ENCODE results near the gene HOXD9.

The HOXD9 gene

GRCh38 chr2:176111846-176112374 is 10.6 kb upstream of the HOXD9 start:
- no peak for DNase-seq

DNA sequence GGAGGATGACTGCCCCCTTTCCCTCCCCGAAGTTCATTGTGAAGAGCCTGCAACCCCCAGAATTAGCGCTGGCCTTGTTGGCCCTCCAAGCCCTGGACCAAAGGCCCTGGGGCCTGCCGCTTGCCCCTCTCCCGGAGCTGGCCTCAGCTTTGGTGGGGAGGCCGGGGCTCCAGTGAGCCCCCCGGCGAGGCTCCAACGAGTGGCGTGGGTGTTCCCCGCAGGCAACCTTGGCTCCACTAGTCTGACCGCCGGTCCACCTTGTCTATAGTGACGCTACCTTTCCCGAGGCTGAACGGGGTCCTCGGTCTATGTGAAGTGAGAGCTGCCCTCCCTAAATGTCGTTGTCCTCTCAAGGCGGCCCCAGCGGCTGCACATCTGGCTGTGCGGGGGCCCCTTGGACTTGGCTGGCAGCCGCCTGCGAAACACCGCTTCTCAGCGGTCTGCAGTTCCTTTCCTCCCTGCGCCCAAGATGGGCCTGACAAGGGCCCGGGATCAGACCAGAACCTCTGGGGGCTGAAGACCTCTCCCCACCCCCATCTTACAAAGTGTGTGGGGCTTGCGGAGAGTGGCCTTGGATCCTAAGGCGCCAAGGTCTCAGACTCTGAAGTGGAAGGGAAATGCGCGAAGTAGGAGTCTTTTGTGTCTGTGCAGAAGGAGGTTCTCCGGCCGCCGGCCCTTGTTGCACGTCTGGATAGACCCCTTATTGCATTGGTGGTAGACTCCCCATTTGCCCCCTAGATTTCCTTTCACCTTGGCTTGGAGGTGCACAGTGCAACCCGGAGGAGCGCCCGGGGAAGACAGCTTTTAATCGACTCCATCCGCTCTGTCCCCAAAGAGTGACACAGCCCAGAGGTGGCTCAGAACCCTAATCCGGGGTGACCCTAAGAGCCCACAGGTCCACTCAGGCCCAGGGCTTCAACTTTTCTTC is 9.9 kb upstream of the HOXD9 start:
- DNase-seq = no peak

GRCh38 chr2:176114120-176114929 is 8.2 kb upstream of the HOXD9 start:
- DNase-seq = no peak

DNA sequence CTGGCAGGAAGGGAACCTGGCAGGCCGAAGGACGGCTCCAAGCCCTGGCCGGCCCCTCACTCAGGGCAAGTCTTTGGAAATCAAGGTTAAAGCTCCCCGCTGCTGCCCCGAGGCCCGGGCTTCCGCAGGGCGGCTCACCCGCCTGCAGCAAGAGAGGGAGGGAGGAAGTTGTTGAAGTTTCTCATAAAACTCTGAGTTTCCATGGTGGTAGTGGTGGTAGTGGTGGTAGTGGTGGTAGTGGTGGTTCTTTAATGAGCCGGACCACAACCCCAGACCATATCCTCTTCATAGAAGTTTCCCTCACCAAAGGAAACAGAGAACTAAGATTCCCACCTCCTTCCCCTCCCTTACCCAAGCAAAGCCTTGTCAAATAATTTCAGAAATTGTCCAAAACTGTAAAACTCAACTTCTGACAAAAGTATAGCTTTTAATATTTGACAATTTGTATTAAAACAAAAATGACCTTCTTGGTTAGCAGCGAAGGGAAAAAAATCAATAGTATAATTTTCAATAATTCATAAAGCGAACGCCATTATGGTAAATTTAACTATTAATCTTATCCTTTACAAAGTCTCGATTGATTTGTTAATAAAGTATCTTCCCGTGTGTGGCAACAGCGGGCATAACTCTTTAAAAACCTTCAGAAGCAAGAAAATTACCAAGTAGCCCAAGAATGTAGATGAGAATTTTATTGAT is 7.4 kb upstream of the HOXD9 start:
- no peak for DNase-seq

GRCh38 chr2:176115883-176116813 is 6.4 kb upstream of the HOXD9 start, which contains the start of gene HOXD10:
HOXD10 (plus strand) TSS chr2:176116778; CDS start chr2:176116834, 56 bp downstream.
- DNase-seq = no peak

DNA sequence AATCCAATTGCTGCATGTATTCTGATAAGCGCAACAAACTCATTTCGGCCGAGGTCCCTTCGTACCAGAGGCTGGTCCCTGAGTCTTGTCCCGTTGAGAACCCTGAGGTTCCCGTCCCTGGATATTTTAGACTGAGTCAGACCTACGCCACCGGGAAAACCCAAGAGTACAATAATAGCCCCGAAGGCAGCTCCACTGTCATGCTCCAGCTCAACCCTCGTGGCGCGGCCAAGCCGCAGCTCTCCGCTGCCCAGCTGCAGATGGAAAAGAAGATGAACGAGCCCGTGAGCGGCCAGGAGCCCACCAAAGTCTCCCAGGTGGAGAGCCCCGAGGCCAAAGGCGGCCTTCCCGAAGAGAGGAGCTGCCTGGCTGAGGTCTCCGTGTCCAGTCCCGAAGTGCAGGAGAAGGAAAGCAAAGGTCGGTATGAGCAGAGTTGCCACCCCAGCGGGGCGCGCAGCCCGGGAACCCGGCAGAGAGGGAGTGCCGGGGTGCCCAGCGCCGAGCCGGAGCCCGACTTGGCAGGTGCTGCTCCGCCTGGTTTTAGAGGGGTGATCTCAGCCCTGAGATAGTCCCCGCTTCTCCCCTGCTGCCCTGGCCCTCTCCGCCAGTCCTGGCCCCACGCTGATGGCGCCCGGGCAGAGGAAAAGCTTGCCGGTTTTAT is 5.2 kb upstream of the HOXD9 start:
- no peak for DNase-seq

DNA sequence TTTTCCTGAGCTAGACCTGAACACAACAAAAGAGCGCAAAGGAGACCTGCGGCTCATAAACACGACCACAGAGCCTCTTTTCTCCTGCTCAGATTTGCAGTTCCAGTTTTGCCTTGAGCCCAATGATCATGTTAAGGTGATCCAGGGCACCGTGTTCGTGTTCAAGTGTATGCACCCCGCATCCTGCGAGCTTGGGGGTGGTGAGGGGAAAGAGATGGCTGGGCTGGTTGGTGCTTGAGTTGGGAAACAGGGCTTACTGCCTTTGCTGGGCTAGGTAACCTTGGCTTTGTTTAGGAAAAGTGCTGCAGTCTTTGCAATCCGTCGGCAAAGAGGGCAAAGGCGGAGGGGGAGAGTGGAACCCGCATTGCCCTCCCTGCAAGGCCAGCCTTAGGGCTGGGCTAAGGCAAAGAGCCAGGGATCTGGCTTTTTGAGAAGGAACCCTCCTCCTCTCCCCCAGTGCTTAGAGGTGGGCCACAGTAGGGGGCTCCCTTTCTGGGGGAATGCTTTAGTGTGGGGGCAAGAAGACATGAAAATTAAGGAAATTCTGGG is 4.6 kb upstream of the HOXD9 start:
- DNase-seq = no peak

DNA sequence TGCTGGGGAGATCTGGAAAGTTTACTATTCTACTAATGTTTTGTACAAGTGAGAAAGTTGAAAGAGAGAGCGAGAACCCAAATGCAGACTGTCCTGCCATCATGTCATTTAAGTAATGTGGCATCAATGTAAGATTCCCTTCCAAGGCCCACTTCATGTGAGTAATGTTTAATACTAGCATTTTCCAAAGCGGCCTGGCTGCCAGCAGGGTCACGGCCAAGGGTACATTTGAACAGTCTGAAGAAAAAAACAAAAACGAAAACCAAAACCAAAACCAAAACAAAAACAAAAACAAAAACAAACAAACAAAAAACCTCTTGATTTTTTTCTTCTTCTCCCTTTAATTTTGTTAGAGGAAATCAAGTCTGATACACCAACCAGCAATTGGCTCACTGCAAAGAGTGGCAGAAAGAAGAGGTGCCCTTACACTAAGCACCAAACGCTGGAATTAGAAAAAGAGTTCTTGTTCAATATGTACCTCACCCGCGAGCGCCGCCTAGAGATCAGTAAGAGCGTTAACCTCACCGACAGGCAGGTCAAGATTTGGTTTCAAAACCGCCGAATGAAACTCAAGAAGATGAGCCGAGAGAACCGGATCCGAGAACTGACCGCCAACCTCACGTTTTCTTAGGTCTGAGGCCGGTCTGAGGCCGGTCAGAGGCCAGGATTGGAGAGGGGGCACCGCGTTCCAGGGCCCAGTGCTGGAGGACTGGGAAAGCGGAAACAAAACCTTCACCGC is 3.7 kb upstream of the HOXD9 start:
- DNase-seq = peak; percentile 35

- no peak for DNase-seq
These were observed 1.9 kb upstream of the HOXD9 start for GRCh38 chr2:176120364-176121189.

GRCh38 chr2:176121190-176122051 is 1.1 kb upstream of the HOXD9 start:
- DNase-seq = no peak

DNA sequence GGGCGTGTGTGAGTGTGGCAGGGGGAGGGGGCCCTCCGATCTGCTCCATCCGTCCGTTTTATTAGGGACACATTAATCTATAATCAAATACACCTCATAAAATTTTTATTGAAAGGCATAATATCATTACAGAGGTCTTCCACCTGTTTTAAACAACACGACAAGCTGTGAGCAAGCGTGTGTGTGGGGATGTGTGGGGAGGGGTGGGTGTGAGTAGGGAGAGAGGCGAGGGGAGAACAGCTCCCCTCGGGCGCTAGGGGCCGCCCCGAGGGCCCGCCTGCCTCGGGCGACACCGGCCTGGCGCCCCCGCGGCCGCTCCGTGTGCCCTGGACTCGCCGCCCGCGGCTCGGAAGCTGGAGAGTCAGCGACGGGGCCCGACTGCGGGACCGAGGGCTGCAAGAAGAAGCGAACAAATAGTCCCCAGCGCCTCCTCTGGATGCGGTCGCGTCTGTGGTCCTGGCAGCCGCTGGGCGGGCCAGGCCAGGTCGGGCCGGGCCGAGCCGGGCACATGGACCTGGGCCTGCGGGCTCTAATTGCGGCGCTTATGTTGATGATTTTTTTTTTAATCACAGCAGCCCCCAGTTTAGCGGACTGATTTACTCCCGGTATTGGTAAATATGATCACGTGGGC is 352 bp upstream of the HOXD9 start:
- no peak for DNase-seq

GRCh38 chr2:176123411-176124109 is 1.0 kb downstream of the HOXD9 start:
- no peak for DNase-seq

DNA sequence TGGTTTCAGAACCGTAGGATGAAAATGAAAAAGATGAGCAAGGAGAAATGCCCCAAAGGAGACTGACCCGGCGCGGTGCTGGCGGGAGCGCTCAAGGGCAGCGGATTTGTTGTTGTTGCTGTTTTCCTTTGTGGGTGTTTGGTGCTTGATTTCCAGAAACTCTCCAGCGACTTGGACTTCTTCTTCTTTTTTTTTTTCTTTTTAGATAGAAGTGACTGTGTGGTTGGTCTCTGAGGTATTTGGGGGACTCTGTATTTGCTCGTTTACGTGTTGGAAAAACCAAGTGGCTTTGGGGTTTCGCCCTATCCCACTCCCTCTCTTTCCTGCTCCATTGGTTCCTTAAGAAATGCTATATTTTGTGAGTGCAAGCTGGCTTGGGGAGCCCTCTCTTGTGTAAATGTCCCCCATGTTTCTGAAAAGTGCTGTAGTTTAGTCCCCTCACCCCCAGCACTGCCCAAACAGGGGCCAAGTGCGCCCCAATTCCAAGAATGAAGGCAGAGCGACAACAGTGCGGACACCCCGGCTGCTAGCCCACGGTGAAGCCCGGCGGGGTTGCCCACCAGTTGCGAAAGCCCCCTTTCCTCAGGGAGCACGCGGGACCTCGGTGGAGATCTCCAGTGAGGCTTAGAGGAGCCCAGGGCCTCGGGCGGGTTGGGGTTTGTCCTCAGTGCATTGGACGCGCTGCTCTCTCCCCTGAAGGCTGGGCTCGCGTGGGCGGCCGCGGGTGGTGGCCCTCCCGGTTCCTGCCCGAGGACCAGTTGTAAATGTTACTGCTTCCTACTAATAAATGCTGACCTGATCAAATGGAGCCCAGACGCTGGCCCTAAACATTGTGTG is 1.8 kb downstream of the HOXD9 start:
- DNase-seq = no peak

DNA sequence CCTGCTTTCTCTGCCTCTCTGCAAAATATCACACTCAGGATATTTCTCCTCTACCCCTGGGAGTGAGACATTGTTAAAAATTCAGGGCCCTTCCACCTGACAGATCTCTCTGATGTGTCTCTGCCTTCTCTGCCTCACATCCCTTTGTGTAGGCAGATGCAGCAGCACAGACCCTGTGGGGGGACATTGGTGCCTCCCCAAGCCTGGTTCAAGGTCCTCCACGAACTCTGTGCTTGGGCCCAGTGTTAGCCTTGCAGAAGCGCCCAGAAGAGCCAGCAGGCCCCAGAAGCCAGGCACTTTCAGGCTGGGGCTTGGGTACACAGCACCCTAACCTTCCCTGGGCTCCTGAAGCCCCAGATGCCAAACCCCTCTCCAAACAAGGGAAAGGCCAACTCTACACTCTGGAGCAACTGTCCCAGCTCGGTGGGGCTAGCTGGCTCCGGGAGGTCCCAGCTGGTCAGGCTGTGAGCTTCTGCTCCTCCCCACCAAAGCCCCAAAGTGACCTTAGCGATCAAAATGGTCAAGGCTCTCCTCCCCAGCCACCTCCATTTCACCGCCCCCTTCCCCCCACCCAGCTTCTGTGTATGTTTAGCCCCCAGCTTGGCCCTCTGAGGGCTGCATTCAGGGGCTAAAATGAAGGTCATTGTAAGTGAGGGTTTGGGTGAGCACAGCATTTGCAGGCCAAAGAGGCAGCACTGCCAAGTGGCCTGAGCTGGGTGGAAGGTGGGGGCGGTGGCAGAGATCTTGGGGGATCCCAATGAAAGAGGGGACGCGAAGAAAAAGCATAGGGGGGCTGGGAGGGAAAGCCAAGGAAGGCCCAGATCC is 2.6 kb downstream of the HOXD9 start:
- no peak for DNase-seq

- no peak for DNase-seq
These were observed 3.2 kb downstream of the HOXD9 start for GRCh38 chr2:176125772-176126054.
